Activated CD8-positive, alpha-beta T cell treated with anti-CD3 and anti-CD28 coated beads for 36 hours (primary cell): ENCODE data around the gene CERS1. TPM values are rescaled to one million over a fixed set of nuclear protein-coding genes. Genes with fewer than 3 reads are reported as not detected.

Source experiments
- ATAC-seq: fragments of 200-7000 bp; cut with Tn5 transposase; one replicate; pipeline ENCODE4 v1.10.0; 2021; ENCODE audit warnings: mild to moderate bottlenecking, moderate library complexity
- CTCF ChIA-PET: fragments of 350-600 bp; sonication (Branson Sonifier 250); formaldehyde crosslinking; loops from one replicate; lab custom pipeline; 2021; ENCODE audit warnings: antibody characterized with exemption; lab: Charles Lee
- POLR2A ChIA-PET: fragments of 350-600 bp; sonication (Branson Sonifier 250); formaldehyde crosslinking; loops from one replicate; lab custom pipeline; 2021; ENCODE audit warnings: antibody characterized with exemption; lab: Charles Lee
- DNase-seq: peaks from one replicate; pipeline ENCODE4 v3.0.0-alpha.2; 2020
- H3K27ac Mint-ChIP-seq: one replicate; pipeline ENCODE4 v1.8.0; 2021; ENCODE audit warnings: mild to moderate bottlenecking, mixed read lengths
- H3K27me3 Mint-ChIP-seq: one replicate; pipeline ENCODE4 v1.8.0; 2021; ENCODE audit warnings: mixed read lengths
- H3K36me3 Mint-ChIP-seq: one replicate; pipeline ENCODE4 v1.8.0; 2021; ENCODE audit warnings: low read depth, mixed read lengths
- H3K4me1 Mint-ChIP-seq: one replicate; pipeline ENCODE4 v1.8.0; 2021; ENCODE audit warnings: low read depth, mixed read lengths
- H3K4me3 Mint-ChIP-seq: one replicate; pipeline ENCODE4 v1.8.0; 2021; ENCODE audit warnings: mild to moderate bottlenecking, moderate library complexity, mixed read lengths
- H3K9me3 Mint-ChIP-seq: one replicate; pipeline ENCODE4 v1.8.0; 2021; ENCODE audit warnings: mixed read lengths
- CTCF ChIP-seq: fragments of 200-600 bp; IDR thresholded peaks from one replicate; pipeline ENCODE4 v1.8.0; 2022; ENCODE audit warnings: antibody characterized with exemption, mild to moderate bottlenecking
- intact Hi-C: fragments of 100-400 bp; cut with micrococcal nuclease; formaldehyde crosslinking; loops from one replicate; pipeline ENCODE4 v1.10.0; 2022
- total RNA-seq, 2 experiments: library from RNA; stranded (reverse); gene quantifications; one replicate each; pipeline ENCODE4 v1.2.3, GENCODE V29; 2021

CERS1 gene
- total RNA-seq: under 1 TPM; 0.18 to 0.36 TPM

GRCh38 chr19:18895824-18896341, at the start of gene CERS1:
TSS of gene CERS1 (minus strand) at chr19:18896158. CDS start at chr19:18896072, 86 bp downstream.
- TF ChIP-seq CTCF: no peak
- ChIA-PET CTCF (no interaction called here), POLR2A (interaction anchor here (1.2 to 2.1 kb wide), 2 partner anchors 15 to 23 kb away, joined by 3 to 11 read pairs; partner anchors contain the start of genes COPE and DDX49)
- no peaks in the 10 kb centered on the region for H3K9me3 Mint-ChIP-seq
- H3K27me3 Mint-ChIP-seq: peaks cover 28% of the 10 kb centered on the region
- DNase-seq (no peak), ATAC-seq (peak; percentile 32)
- H3K36me3 Mint-ChIP-seq: peaks cover 5% of the 10 kb centered on the region
- H3K4me3 Mint-ChIP-seq: peak within 1 kb of the TSS; percentile 59
- intact Hi-C loops: no loop called here
- H3K4me1 Mint-ChIP-seq: peaks cover 2% of the 10 kb centered on the region
- H3K27ac Mint-ChIP-seq: no peak within 1 kb of the TSS

GRCh38 chr19:18945297-18945696, 49.3 kb upstream of the CERS1 start:
- POLR2A ChIA-PET: interaction anchor here (1.6 kb wide), 1 partner anchor 21 kb away, joined by 3 read pairs; no protein-coding TSS in a partner anchor
- DNase-seq (no peak), ATAC-seq (no peak)
- no peaks in the 10 kb centered on the region for H3K36me3 Mint-ChIP-seq
- TF ChIP-seq CTCF: no peak
- H3K27me3 Mint-ChIP-seq: peaks cover 15% of the 10 kb centered on the region
- no peak overlapping the region for H3K27ac Mint-ChIP-seq
- intact Hi-C loops: no loop called here
- peaks cover 6% of the 10 kb centered on the region for H3K4me1 Mint-ChIP-seq
- H3K4me3 Mint-ChIP-seq: no peak overlapping the region
- CTCF ChIA-PET: no interaction called here
- H3K9me3 Mint-ChIP-seq: no peaks in the 10 kb centered on the region

- ChIA-PET CTCF (no interaction called here), POLR2A (no interaction called here)
- H3K9me3 Mint-ChIP-seq: no peaks in the 10 kb centered on the region
- no peak overlapping the region for H3K27ac Mint-ChIP-seq
- DNase-seq (no peak), ATAC-seq (no peak)
- no peak overlapping the region for H3K4me3 Mint-ChIP-seq
- H3K4me1 Mint-ChIP-seq: peaks cover 7% of the 10 kb centered on the region
- TF ChIP-seq CTCF: no peak
- intact Hi-C loops: no loop called here
- no peaks in the 10 kb centered on the region for H3K36me3 Mint-ChIP-seq
- peaks cover 25% of the 10 kb centered on the region for H3K27me3 Mint-ChIP-seq
These were observed 47.5 kb upstream of the CERS1 start for GRCh38 chr19:18943465-18943864.

GRCh38 chr19:18942692-18943091, 46.7 kb upstream of the CERS1 start:
- CTCF ChIA-PET: no interaction called here
- Mint-ChIP-seq H3K36me3 (no peaks in the 10 kb centered on the region), H3K4me1 (peaks cover 7% of the 10 kb centered on the region), H3K4me3 (no peak overlapping the region), H3K27ac (no peak overlapping the region), H3K9me3 (no peaks in the 10 kb centered on the region), H3K27me3 (peaks cover 25% of the 10 kb centered on the region)
- POLR2A ChIA-PET: no interaction called here
- DNase-seq (no peak), ATAC-seq (no peak)
- no peak for TF ChIP-seq CTCF
- intact Hi-C loops: no loop called here

- ChIA-PET CTCF (no interaction called here), POLR2A (no interaction called here)
- H3K36me3 Mint-ChIP-seq: no peaks in the 10 kb centered on the region
- no peak overlapping the region for H3K27ac Mint-ChIP-seq
- peak overlapping the region; percentile 2 for H3K4me3 Mint-ChIP-seq
- DNase-seq: no peak
- no peak for TF ChIP-seq CTCF
- peaks cover 7% of the 10 kb centered on the region for H3K4me1 Mint-ChIP-seq
- ATAC-seq: no peak
- no peaks in the 10 kb centered on the region for H3K9me3 Mint-ChIP-seq
- H3K27me3 Mint-ChIP-seq: peaks cover 27% of the 10 kb centered on the region
- intact Hi-C loops: no loop called here
These were observed 45.8 kb upstream of the CERS1 start for GRCh38 chr19:18941628-18942354.
